HG02840 (cell line): ENCODE data around the gene SMKR1.
"Not testable (repeated sequence)": the region's sequence is repeated elsewhere in the genome, so short reads cannot be mapped to it uniquely, and the experiment has no call there.

Source experiments
- ATAC-seq: cut with Tn5 transposase; IDR thresholded peaks from one replicate; pipeline ENCODE4 v1.9.1; 2021; ENCODE audit warnings: mild to moderate bottlenecking, moderate library complexity, moderate number of reproducible peaks; ENCODE audit not compliant: unreplicated experiment, low FRiP score

Gene SMKR1

GRCh38 chr7:129501760-129502707, at the start of gene SMKR1:
TSS of gene SMKR1 (plus strand) at chr7:129502531. CDS start at chr7:129502825, 294 bp downstream.
- ATAC-seq, result peak; percentile 75

DNA sequence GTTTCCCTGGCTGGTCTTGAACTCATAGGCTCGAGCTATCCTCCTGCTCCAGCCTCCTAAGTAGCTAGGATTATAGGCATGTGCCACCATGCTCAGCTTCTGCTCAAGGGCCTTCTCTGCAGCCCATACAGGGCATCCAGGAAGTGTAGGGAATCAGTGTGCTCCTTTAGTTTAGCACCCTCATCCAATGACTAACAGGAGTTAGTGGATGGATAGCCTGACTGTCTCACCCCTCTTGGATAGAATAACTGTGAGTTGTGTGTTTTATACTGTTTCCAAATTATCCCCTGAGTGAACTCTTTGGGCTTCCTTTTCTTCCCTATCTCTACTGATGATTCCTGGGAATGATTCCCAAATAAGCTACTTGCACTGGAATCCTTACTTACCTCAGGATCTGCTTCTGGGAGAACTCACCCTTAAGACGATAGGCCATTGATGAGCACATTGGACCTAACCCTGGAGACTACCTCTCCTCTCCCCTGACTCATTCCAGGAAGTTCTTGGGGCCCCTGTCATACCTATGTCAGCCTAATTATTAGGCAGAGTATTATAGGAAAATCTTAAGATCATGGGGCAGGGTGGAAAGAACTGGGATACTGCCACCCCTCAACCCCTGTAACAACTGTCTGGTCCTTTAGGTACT, 49.6 kb upstream of the SMKR1 start:
- no peak for ATAC-seq

- ATAC-seq, result no peak
These were observed 48.7 kb upstream of the SMKR1 start for GRCh38 chr7:129453510-129454248.

GRCh38 chr7:129454249-129454551, 48.1 kb upstream of the SMKR1 start:
- no peak for ATAC-seq

- ATAC-seq, result no peak
These were observed 45.9 kb upstream of the SMKR1 start for GRCh38 chr7:129456421-129456820.

- ATAC-seq, result no peak
These were observed 45.2 kb upstream of the SMKR1 start for GRCh38 chr7:129457101-129457500.

DNA sequence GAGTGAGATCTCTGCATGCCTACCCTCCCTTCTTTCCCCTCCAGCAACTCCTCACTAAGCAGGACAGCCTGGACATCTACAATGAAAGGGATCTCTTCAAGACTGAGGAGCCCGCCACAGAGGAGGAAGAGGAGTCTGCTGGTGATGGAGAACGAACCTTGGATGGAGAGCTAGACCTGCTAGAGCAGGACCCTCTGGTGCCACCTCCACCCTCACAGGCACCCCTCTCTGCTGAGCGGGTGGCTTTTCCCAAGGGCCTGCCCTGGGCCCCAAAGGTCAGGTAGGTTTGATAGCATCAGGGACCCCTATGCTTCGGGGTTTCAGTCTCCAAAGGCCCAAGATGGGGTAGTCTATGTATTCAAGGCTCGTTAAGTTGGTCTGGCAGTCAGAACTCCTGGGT, 44.2 kb upstream of the SMKR1 start:
- no peak for ATAC-seq

GRCh38 chr7:129461809-129462208, 40.5 kb upstream of the SMKR1 start:
- ATAC-seq, result no peak

GRCh38 chr7:129462420-129462819, 39.9 kb upstream of the SMKR1 start:
- no peak for ATAC-seq

DNA sequence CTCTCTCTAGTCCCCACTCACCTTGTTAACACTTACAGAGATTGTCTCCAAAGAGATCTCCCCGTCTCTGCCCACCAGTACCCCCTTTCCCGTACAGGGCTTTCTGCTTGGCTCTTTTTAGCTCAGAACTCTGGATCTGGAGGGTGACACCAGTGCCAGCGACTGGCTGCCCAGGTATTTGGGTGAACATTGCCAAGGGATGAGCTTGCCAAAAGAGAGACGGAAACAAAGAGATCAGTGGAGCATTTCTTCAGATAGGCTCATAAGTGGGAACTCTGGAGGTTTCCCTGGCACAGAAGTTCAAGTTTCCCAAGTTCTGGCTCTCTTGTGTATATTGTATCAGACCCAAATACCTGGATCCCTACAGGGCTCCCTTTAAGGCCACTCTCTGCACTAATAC, 38.1 kb upstream of the SMKR1 start:
- no peak for ATAC-seq

GRCh38 chr7:129465080-129465479, 37.3 kb upstream of the SMKR1 start:
- no peak for ATAC-seq

- ATAC-seq, result no peak
These were observed 35.5 kb upstream of the SMKR1 start for GRCh38 chr7:129466796-129467195.

DNA sequence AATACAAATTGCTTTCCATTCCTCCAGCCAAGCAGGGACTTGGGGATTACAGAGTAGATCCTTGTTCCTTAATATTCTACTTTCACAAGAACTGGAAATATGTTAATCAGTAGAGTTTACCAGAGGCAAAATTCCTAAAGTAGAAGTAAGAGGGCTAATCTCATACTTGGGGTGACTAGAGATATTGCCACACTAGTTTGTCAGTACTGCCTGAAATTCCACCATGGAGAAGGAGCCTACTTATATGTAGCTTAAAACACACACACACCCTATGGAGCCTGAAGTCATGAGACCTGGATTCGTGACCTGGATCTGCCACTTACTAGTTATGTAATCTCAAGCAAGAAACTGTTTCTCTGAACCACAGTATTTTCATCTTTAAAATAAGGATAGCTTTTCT, 34.2 kb upstream of the SMKR1 start:
- no peak for ATAC-seq

- no peak for ATAC-seq
These were observed 33.8 kb upstream of the SMKR1 start for GRCh38 chr7:129468547-129468946.

DNA sequence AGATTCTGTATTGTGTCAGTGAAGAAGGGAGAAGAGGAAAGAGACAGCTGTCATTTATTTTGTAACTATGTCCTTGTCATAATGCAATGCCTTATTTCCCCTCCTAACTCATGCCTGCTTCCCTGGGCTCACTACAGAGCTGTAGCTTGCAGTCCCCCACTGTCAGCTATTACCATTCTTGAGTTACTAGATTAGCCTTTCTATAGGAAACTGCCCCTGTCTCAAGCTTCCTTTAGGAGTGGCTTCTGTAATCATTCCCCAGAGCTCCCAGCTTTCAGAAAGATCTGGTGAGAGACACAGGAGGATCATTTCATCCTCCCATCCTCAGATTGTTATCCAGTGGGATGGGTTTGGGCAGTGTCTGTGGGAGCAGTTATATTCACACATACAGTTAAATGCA, 32.4 kb upstream of the SMKR1 start:
- no peak for ATAC-seq

GRCh38 chr7:129470411-129470810, 31.9 kb upstream of the SMKR1 start:
- no peak for ATAC-seq

- ATAC-seq, result no peak
These were observed 30.9 kb upstream of the SMKR1 start for GRCh38 chr7:129471402-129471827.

- not testable (repeated sequence) for ATAC-seq
These were observed 26.4 kb upstream of the SMKR1 start for GRCh38 chr7:129475931-129476330.

- ATAC-seq, result not testable (repeated sequence)
These were observed 25.9 kb upstream of the SMKR1 start for GRCh38 chr7:129476398-129476797.

DNA sequence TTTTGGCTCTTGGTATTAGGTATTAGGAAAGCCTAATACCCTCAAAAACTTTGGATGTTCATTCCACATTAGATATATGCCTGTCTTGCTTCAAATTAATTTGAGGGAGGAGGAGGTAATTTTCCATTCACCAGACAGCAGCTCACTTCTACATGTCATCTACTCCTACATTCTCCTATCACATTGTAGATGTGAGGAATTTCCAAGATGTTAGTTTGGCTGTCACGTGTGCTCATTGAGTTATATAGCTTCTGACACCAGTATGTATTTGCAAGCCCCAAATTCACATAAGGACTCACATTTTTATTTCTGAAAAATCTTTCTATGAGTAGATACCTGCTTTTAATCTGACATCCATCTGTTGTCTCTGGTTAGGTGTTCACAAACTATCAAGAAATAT, 22.5 kb upstream of the SMKR1 start:
- no peak for ATAC-seq

- ATAC-seq, result no peak
These were observed 21.5 kb upstream of the SMKR1 start for GRCh38 chr7:129480674-129481363.
